Endodermal cell (in vitro differentiated cells): ENCODE measurements around the gene CHRNA10. TPM values are rescaled to one million over a fixed set of nuclear protein-coding genes. Genes with fewer than 3 reads are reported as not detected.

Source experiments
- DNase-seq: peaks from one replicate; pipeline ENCODE4 v3.0.0-alpha.2; 2017
- H3K27ac ChIP-seq: 2 replicates; pipeline ENCODE4 v1.5.1; 2013; ENCODE audit warnings: mild to moderate bottlenecking, low read depth, low read length, moderate library complexity
- H3K27me3 ChIP-seq: 2 replicates; pipeline ENCODE4 v1.6.1; 2013; ENCODE audit warnings: mild to moderate bottlenecking, low read length, moderate library complexity; ENCODE audit not compliant: insufficient read depth, control insufficient read depth, poor library complexity, severe bottlenecking
- H3K36me3 ChIP-seq: 2 replicates; pipeline ENCODE4 v1.7.0; 2013; ENCODE audit warnings: mild to moderate bottlenecking, low read length, moderate library complexity; ENCODE audit not compliant: control insufficient read depth, insufficient read depth
- H3K4me1 ChIP-seq: one replicate; pipeline ENCODE4 v1.7.0; 2013; ENCODE audit warnings: low read length; ENCODE audit not compliant: control insufficient read depth, insufficient read depth
- H3K4me3 ChIP-seq: 2 replicates; pipeline ENCODE4 v1.5.1; 2013; ENCODE audit warnings: mild to moderate bottlenecking, low read length, moderate library complexity
- H3K9ac ChIP-seq: 2 replicates; pipeline ENCODE4 v1.6.1; 2013; ENCODE audit warnings: mild to moderate bottlenecking, low read length, moderate library complexity; ENCODE audit not compliant: poor library complexity, severe bottlenecking; ENCODE audit errors: extremely low read depth
- H3K9me3 ChIP-seq: 2 replicates; pipeline ENCODE4 v1.6.1; 2013; ENCODE audit warnings: mild to moderate bottlenecking, low read length, moderate library complexity; ENCODE audit not compliant: control insufficient read depth
- H3K27ac Mint-ChIP-seq: 2 replicates; pipeline ENCODE4 v1.8.0; 2020; ENCODE audit warnings: mixed read lengths
- H3K27me3 Mint-ChIP-seq: 2 replicates; pipeline ENCODE4 v1.8.0; 2021; ENCODE audit warnings: mild to moderate bottlenecking, mixed read lengths; ENCODE audit not compliant: insufficient read depth
- H3K36me3 Mint-ChIP-seq: 2 replicates; pipeline ENCODE4 v1.8.0; 2020; ENCODE audit warnings: low read depth, mixed read lengths
- H3K4me1 Mint-ChIP-seq: 2 replicates; pipeline ENCODE4 v1.8.0; 2020; ENCODE audit warnings: mixed read lengths
- H3K4me3 Mint-ChIP-seq: 2 replicates; pipeline ENCODE4 v1.8.0; 2020; ENCODE audit warnings: mild to moderate bottlenecking, moderate library complexity, mixed read lengths
- H3K9me3 Mint-ChIP-seq: 2 replicates; pipeline ENCODE4 v1.8.0; 2020; ENCODE audit warnings: mild to moderate bottlenecking, mixed read lengths
- WGBS, 2 experiments: methylation state at CpG; one replicate each; pipeline versions ENCODE4 v1.1.5 to v1.1.7; 2013; ENCODE audit warnings: missing lambda C conversion rate in 2 of 2, mixed read lengths in 1 of 2; ENCODE audit not compliant: insufficient coverage in 1 of 2, insufficient read length in 1 of 2; 5-methylcytosine and 5-hydroxymethylcytosine counted together
- total RNA-seq, 2 donors: library from RNA; stranded (reverse); fragmentation: NEBNext Ultra II Directional in 1 of 2; extraction: Animal tissue kit (Norgen Biotek cat#: 25700) in 1 of 2; gene quantifications; 2 replicates in 1 of 2; 3 replicates in 1 of 2; pipeline ENCODE4 v1.2.1, GENCODE V29; 2021
- TF ChIP-seq, protein P1 (sequence below): fragments of 200-600 bp; sonication (generic); conservative IDR thresholded peaks from 2 replicates; pipeline ENCODE4 v1.5.0; 2021; ENCODE audit warnings: antibody characterized with exemption, mild to moderate bottlenecking

Gene CHRNA10
- total RNA-seq, 2 donors from 2014 or later = 1.8 TPM

DNA sequence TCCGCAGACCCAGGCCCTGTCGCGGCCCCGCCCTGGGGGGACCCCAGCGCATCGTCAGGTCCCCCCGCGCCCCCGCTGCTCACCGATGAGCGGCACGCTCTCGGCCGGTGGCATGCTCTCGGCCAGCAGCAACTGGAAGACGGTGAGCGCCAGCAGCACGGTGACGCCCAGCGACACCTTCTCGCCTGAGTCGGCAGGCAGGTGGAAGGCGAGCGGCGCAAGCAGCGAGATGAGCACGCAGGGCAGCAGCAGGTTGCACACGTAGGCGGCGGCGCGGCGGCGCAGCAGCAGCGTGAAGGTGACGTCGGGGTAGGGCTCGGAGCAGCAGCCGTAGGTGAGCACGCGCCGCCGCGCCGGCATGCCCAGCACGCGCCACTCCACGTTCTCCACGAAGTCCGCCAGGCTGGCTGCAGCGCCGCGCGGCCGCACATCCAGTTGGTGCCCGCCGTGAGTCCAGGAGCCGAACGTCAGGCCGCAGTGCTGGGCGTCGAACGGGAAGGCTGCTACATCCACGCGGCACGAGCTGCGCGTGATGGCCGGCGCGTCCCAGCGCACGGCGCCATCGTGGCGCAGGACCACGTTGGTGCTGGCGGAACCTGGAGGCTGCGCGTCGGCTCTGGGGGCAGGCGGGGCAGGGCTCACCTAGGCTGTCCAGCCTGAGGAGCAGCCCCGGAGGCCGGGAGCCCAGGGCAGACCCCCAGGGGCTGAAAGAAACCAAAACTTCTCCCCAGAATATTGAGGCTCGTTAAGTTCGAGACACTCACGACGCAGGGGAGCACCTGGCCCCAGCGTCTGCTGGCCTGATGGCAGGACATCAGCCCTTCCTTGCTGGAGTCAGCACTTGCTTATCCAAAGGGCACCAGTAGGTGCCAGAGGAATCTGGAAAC lies 3.8 kb downstream of the CHRNA10 start:
- H3K4me3 ChIP-seq = no peak overlapping the region
- no peak overlapping the region for H3K9ac ChIP-seq
- H3K4me1 ChIP-seq = peaks cover 5% of the 10 kb centered on the region
- WGBS, 2 experiments = 97 to 98% methylated on average over 83 to 89 of the region's 89 CpGs
- no peaks in the 10 kb centered on the region for H3K27me3 ChIP-seq
- H3K9me3 ChIP-seq = no peaks in the 10 kb centered on the region
- TF ChIP-seq, protein P1, sequence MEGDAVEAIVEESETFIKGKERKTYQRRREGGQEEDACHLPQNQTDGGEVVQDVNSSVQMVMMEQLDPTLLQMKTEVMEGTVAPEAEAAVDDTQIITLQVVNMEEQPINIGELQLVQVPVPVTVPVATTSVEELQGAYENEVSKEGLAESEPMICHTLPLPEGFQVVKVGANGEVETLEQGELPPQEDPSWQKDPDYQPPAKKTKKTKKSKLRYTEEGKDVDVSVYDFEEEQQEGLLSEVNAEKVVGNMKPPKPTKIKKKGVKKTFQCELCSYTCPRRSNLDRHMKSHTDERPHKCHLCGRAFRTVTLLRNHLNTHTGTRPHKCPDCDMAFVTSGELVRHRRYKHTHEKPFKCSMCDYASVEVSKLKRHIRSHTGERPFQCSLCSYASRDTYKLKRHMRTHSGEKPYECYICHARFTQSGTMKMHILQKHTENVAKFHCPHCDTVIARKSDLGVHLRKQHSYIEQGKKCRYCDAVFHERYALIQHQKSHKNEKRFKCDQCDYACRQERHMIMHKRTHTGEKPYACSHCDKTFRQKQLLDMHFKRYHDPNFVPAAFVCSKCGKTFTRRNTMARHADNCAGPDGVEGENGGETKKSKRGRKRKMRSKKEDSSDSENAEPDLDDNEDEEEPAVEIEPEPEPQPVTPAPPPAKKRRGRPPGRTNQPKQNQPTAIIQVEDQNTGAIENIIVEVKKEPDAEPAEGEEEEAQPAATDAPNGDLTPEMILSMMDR = no peak
- Mint-ChIP-seq H3K4me1 (peaks cover 18% of the 10 kb centered on the region), H3K27me3 (no peaks in the 10 kb centered on the region), H3K36me3 (peaks cover 33% of the 10 kb centered on the region), H3K9me3 (no peaks in the 10 kb centered on the region), H3K4me3 (no peak overlapping the region), H3K27ac (no peak overlapping the region)
- no peak for DNase-seq
- peaks cover 28% of the 10 kb centered on the region for H3K36me3 ChIP-seq
- H3K27ac ChIP-seq = no peak overlapping the region

GRCh38 chr11:3666023-3666530 lies 5.1 kb downstream of the CHRNA10 start:
- no peak overlapping the region for H3K9ac ChIP-seq
- no peaks in the 10 kb centered on the region for H3K9me3 ChIP-seq
- no peak overlapping the region for H3K4me3 ChIP-seq
- H3K4me3 Mint-ChIP-seq = no peak overlapping the region
- H3K9me3 Mint-ChIP-seq = no peaks in the 10 kb centered on the region
- TF ChIP-seq, protein P1 = no peak
- H3K27ac Mint-ChIP-seq = peak overlapping the region; percentile 3
- H3K4me1 ChIP-seq = no peaks in the 10 kb centered on the region
- peaks cover 26% of the 10 kb centered on the region for H3K36me3 ChIP-seq
- peaks cover 33% of the 10 kb centered on the region for H3K36me3 Mint-ChIP-seq
- 94 to 96% methylated on average over 7 to 17 of the region's 17 CpGs for WGBS, 2 experiments
- H3K4me1 Mint-ChIP-seq = peaks cover 7% of the 10 kb centered on the region
- H3K27me3 ChIP-seq = no peaks in the 10 kb centered on the region
- H3K27ac ChIP-seq = no peak overlapping the region
- no peak for DNase-seq
- H3K27me3 Mint-ChIP-seq = no peaks in the 10 kb centered on the region

DNA sequence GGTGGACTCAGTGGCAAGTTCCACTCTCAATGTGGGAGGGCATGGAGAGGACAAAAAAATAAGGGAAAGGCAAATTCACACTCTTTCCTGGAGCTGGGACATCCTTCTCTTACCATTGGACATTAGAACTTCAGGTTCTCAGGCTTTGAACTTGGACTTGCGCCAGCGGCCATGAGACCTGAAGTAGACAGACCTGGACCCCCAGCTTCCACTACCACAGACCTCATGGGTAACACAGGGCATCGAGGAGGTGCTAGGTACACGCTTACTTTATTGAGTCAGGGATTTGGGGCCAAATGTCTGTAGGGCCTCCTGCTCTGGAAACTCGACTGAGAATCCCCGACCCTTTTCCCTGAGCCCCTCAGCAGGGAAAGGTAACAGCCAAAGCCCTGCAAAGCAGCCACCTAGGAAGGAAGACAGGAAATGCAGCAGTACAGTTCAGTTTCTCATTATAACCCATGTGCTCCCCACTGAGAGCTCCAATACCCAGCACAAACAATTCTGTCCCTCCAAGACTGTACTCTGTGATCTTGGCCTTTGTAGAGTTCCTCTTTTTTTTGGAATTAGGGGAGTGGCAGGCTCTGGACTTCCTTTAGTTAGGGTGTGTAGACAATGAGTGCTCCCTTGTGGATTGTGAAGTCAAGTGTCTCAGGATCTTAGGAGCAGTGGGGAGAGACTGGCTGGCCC lies 5.7 kb downstream of the CHRNA10 start:
- Mint-ChIP-seq H3K36me3 (peaks cover 33% of the 10 kb centered on the region), H3K9me3 (no peaks in the 10 kb centered on the region), H3K4me3 (no peak overlapping the region), H3K4me1 (peaks cover 2% of the 10 kb centered on the region), H3K27ac (peak overlapping the region; percentile 3), H3K27me3 (no peaks in the 10 kb centered on the region)
- DNase-seq = no peak
- 93 to 95% methylated on average over 6 of the region's 6 CpGs for WGBS, 2 experiments
- H3K4me3 ChIP-seq = no peak overlapping the region
- peaks cover 26% of the 10 kb centered on the region for H3K36me3 ChIP-seq
- TF ChIP-seq, protein P1 = no peak
- no peaks in the 10 kb centered on the region for H3K4me1 ChIP-seq
- H3K27me3 ChIP-seq = no peaks in the 10 kb centered on the region
- H3K9ac ChIP-seq = no peak overlapping the region
- H3K9me3 ChIP-seq = no peaks in the 10 kb centered on the region
- no peak overlapping the region for H3K27ac ChIP-seq
